HG02610 (cell line): ENCODE measurements around the gene IGF2BP1.
"Not testable (repeated sequence)": the region's sequence is repeated elsewhere in the genome, so short reads cannot be mapped to it uniquely, and the experiment has no call there.

Experiments used
- ATAC-seq: cut with Tn5 transposase; IDR thresholded peaks from one replicate; pipeline ENCODE4 v1.9.1; 2021; ENCODE audit warnings: mild to moderate bottlenecking, moderate library complexity; ENCODE audit not compliant: unreplicated experiment

IGF2BP1 gene

DNA sequence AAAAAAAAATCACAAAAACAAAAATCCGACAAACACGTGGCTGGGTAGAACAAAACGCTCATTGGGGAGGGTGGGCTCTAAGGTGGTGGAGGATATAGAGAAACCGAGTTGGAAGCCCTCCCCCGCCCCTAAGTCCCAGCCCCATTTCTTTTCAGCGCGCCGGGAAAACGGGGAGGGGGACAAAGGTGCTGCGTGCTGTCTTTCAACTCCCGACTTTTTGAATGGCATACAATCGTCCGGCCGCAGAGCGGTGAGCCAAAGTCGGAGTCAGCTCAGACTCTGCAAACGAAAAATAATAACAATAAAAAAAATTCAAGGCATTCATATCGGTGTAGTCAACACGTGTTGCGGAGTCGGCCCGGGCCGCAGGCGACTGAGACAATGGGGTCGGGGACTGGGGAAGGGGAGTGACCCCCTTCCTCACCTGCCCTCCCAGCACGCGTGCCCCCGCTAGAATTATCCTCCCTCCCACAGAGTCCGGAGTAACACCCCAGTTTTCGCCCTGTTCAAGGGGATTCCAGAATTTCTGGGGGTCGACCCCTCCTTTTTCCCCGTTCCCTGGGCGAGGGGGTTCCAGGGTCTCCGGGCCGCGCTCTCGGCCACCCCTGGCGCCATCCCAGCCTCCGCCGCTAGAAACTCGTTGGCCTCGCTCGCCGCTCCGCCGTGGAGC is 1.7 kb upstream of the IGF2BP1 start:
- ATAC-seq: no peak

GRCh38 chr17:48995974-48996721 is 1.0 kb upstream of the IGF2BP1 start:
- no peak for ATAC-seq

DNA sequence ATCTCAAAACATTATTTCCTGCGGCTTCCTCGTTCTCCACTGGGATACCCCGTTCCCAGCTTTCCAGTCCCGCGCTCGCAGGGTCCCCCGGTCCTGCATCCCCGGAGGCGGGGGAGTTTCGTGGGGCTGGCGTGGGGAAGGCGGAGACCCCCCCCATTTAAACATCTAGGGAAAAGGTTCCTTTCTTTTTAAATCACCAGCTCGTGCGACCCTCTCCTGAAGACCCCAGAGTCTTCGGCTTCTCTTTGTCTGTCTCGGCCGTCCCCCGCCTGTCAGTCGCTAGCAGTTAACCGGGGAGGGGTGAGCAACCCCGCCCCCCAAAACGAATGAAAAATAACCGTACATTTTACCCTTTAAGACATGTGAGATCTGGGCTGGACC is 473 bp upstream of the IGF2BP1 start:
- no peak for ATAC-seq

DNA sequence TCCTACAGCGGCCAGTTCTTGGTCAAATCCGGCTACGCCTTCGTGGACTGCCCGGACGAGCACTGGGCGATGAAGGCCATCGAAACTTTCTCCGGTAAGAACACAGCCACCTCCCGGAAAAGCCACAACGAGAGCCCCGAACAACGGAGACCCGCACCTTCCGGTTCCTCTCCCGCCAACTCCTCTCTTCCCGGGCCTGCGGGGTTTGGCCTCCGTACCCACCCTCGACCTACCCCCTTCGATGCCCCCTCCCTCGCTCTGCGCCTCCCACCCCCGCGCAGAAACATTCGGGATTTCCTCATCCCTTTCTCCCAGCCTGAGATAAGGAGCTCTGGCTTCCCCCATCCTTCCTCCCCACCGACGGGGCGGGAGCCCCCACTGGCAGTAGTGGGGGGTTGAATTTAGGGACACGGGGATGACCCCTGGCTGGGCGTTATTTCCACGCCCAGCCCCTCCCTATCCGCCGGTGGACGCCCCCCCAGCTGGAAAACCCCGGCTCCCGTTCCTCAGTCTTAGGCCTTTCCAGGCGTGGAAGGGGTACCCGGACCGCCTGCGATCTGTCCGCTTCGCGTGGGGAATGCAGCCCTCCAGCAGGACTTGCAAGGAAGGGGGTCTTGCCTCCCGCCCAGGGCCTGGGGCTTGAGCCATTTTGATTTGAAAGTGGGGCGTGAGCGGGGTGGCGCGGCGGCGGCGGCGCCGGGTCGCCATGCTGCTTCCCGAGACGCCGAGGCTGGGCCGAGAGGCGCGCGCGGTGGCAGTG is 822 bp downstream of the IGF2BP1 start:
- ATAC-seq: no peak

DNA sequence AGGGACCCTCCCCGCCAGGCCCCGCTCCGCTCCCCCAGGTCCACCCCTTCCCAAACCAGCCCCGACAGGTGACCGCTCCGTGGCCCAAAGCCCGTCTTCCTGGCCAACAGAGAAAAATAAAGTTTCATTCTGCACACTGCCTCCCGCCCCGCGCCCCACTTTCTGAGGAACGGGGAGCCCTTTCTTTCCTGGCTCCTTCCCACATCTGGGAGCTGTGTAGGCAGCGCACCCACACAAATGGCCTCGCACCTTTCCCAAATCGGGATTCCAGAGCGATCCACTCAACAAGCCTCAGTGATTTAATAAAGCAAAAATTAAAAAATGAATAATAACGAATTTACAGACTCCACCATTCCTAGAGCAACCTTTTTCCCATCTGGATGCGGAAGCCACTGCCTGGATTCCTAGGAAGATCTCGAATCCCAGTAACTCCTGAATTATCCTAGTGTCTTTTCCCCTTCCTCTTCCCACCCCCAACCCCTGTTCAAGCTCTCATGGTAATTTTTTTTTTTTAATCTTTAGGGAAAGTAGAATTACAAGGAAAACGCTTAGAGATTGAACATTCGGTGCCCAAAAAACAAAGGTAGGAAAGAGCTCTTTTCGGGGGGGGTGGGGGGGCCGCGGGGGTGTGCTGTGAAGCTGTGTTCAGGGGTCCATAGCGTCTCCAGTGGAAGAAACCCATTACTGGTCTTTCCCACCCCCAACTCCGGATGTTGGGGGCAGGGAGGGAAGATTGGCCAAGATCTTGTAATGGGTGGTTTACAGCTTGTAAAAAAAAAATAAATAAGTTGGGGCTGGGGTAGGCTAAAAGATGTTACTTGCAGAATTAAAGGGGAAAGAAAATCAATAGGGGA is 1.6 kb downstream of the IGF2BP1 start:
- ATAC-seq: no peak

DNA sequence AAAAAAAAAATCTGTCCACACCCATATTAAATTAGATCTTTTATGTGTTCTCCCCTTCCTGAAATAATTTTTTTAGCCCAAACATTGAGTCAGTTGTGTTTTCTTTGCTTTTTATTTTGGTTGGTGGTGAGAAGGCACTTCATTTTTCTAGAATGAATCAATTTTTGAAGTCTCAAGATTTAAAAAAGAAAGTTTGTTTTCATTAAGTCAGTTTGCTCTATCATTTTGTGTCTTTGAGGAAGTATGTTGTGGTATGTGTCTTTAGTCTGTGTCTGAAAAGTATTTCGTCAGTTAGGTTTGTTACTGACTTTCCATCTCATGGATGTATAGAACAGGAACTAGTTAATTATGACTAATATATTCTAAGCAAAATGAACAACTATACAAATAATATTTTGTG is 3.8 kb downstream of the IGF2BP1 start:
- ATAC-seq: no peak

DNA sequence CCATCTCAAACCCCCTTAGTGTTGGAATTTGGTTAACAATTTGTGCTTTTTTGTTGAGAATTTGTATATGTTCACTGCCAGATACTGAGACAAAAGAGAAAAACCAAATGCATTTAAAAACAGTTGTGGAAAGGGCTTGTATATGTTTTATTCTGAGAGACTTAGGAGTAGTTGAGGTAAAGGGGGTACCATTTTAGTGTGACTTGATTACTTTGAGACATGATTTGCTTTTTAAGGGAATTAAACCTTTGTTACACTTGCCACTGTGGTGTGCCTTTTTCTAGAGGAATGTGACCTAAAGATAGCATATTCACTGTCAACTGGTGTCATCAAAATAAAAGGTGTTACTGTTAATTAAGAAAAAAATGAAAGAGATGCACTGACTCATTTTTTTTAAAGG is 4.5 kb downstream of the IGF2BP1 start:
- ATAC-seq: no peak

- ATAC-seq: no peak
These were observed 5.1 kb downstream of the IGF2BP1 start for GRCh38 chr17:49002331-49002730.

DNA sequence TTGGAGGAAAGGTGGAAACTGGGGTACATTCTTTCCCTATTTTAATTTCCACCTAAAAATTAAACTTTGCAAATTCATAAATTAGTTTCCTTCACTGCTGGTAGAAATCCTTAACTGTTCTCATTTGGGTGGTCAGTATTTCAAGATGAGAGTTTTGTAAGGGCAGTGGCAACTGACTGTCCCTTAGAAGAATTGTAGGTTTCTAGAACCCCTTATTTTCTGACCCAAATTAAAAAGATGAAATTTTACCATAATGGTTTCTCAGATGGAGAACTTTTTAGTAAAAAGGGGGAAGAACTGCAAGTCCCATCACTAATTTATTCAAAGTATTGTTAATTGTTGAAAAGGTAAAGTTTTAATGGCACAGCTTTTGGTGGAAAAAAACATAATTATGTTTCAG is 5.6 kb downstream of the IGF2BP1 start:
- no peak for ATAC-seq

DNA sequence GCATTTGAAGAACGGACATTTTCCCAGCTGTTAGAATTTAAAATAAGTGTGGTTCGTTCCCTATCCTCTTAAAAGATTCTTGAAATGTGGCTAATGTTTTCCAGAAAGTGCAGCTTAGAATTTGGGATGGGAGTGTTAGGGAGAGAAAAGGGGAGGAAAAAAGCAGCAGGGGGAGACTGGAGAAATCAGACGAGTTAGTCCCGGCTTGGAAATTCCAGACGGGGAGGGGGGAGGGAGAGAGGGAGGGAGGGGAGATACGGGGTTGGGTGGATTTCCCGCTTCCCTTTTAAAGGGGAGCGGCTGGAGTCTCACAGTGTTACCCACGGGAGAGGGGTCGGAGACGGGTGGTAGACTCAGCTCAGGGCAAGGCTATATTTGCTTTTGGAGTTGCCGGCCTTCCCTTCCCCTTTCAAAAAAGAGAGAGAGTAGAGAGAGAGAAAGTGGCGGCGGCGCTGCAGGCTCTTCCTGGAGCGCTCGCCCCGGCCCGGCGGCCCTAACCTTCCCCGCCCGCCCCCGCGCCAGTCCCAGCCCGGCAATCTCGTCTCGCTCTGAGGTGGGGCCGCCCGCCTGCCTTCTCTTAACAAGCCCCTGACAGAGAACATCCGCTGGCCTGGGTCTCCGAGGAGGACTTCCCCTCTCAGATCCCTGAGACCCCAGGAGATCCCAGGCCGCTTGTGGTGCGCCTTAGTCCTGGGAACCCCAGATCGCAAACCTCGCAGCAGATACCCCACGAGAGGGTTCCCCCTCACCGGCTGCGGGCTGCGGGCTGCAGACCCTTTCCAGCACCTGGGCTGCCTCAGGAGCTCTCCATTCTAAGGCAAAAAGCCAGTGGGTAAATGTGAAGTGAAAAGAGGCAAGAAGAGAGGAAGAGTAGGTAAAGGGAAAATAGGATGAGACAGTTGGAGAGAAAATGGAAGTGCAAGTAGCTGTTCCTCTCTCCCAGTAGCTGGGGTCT is 6.6 kb downstream of the IGF2BP1 start:
- ATAC-seq: no peak

GRCh38 chr17:49005140-49005539 is 8.0 kb downstream of the IGF2BP1 start:
- ATAC-seq: no peak

DNA sequence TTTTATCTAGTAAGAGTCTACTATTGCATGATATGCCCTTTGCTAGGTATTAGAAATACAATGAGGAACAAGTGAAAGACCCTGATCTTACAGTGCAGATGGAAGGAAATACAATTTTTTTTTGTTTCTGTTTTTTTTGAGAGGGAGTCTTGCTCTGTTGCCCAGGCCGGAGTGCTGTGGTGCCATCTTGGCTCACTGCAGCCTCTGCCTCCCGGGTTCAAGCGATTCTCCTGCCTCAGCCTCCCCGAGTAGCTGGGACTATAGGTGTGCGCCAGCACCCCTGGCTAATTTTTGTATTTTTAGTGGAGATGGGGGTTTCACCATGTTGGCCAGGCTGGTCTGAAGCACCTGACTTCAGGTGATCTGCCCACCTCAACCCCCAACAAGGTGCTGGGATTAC is 11.7 kb downstream of the IGF2BP1 start:
- ATAC-seq: not testable (repeated sequence)

DNA sequence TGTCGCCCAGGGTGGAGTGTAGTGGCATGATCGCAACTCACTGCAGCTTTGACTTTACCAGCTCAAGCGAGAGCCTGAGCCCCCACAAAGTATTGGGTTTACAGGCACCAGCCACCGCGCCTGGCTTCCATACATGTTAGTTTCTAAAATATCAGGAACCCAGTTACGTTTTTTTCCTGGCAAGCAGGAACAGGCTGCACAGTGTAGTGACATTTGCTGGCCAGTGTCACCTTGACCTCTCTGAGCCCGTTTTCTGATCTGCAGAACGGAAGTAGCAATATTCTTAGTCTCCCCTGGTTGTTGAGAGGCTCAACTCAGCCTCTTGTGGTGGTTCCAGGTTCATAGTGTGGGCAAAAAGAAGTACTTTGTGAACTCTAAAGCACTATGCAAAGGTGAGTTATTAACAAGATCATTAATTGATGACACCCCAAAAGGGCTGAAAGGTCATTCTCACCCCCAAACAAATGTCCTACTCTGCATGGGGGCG is 15.6 kb downstream of the IGF2BP1 start:
- ATAC-seq: no peak

GRCh38 chr17:49013311-49014213 is 16.4 kb downstream of the IGF2BP1 start:
- no peak for ATAC-seq

DNA sequence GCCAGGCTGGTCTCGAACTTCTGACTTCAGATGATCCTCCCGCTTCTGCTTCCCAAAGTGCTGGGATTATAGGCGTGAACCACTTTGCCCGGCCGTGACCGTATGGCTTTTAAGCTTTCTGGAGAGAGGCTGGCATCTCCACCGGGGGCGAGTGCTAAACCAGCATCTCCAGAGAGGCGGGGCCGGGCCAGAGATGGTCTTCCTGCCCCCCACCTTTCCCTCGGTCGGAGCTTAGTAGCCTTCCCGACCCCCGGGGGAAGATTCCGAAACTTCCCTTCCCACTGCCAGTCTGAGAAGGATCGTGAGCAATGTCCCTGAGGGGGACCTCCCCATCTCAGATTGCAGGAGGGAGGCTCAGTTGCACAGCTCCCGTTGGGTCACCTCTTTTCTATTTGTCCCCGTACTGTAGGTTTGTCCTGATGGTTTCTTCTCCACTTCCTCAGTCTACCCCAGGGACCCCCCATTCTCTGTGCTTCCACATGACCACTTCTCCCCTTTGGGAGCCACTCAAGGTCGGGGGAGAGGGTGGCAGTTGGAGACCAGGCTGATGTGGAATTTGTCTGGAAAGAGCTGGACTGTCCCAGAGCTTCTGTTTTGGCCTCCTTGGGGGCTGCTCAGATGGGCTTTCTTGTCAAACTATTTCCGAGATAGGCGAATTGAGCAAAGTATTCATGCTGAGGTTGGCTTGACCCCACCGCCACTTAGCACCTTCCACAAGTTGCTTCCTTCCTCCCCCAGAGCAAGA is 18.2 kb downstream of the IGF2BP1 start:
- no peak for ATAC-seq

GRCh38 chr17:49015924-49016774 is 19.0 kb downstream of the IGF2BP1 start:
- no peak for ATAC-seq
